Myocyte (in vitro differentiated cells): ENCODE results near the gene COMMD1. TPM values are rescaled to one million over a fixed set of nuclear protein-coding genes. Genes with fewer than 3 reads are reported as not detected.
"Not testable (repeated sequence)": the region's sequence is repeated elsewhere in the genome, so short reads cannot be mapped to it uniquely, and the experiment has no call there.

Experiments used
- DNase-seq: peaks from one replicate; pipeline ENCODE4 v3.0.0-alpha.2; 2012; ENCODE audit warnings: low read depth
- total RNA-seq: library from RNA; depleted of rRNA; stranded (reverse); fragments of >200 nt; gene quantifications from 2 replicates; pipeline ENCODE4 v1.2.3, GENCODE V29; 2014

COMMD1 gene
- total RNA-seq, 1 donor from 2014 or later, result 56.8 TPM

DNA sequence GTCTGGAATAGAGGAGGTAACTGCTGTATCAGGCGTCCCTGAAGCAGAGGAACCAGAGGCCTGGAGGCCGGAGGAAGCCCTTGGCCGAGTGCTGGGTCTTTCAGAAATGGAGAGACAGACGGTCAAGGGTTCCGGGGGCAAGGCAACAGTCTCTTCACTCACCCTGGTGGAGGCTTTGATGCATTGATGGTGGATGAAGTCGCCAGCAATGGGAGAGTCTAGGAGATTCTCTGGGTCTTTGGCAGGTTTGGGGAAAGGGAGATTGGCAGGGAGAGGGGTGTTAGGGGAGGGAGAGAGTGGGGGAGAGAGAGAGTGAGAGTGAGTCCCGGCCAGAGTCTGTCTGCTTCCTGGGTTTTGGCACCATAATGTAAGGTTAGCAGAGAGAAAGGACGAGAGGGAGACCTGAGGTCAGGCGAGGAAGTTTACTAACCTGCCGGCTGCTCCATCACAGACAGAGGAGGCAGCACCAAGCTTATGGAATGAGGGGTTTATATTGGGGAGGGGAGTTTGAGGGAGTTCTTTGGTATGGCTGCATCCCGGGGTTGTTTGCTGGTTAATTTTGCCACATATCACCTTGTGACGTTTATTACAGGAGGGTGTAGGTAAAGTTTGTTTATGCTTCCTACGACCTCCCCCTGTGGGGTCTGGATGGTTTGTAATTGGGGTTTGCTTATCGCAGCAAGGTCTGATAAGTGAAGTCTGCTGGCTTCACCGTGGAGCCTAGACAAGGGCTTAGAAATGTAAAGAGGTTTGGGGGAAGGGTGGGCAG is 19.6 kb downstream of the COMMD1 start:
- no peak for DNase-seq

DNA sequence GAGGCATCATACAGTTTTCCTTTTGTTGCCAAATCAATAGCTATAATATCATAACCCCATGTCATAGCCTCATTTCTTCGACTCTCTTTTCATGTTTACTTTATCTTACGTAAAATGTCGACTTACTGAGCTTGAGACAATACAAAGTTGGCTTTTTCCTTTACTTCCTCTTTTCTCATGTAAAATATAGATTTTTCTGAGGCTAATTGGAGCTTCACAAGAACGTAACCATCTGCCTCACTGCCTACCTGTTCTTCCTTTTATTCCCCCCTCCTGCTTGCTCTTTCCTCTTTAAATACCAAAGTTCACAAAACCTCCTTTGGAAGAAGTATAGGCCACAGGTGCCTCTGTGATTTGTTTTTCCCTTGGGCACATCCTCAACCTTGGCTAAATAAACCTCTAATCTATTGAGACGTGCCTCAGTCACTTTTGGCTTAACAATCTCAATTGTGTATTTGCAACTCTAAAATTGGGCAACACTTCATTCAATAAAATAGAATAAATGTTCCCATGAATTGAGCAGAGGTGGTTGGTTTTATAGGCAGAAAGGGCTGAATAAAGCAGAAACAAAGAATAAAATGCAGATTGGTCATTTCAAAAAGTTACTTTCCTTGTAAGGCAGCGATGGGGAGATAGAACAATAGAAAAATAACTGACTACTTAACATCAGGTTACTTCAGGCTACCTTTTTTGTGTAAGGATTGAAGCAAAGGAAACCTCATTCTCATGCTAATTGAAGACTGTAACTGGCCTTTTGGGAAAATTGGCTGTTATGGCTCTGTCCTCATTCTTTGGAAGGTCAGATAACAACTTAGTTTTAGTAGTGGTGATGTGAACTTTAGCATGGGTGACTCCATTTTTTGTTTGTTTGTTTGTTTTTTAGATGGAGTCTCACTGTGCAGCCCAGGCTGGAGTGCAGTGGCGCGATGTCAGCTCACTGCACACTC is 21.3 kb downstream of the COMMD1 start:
- no peak for DNase-seq

DNA sequence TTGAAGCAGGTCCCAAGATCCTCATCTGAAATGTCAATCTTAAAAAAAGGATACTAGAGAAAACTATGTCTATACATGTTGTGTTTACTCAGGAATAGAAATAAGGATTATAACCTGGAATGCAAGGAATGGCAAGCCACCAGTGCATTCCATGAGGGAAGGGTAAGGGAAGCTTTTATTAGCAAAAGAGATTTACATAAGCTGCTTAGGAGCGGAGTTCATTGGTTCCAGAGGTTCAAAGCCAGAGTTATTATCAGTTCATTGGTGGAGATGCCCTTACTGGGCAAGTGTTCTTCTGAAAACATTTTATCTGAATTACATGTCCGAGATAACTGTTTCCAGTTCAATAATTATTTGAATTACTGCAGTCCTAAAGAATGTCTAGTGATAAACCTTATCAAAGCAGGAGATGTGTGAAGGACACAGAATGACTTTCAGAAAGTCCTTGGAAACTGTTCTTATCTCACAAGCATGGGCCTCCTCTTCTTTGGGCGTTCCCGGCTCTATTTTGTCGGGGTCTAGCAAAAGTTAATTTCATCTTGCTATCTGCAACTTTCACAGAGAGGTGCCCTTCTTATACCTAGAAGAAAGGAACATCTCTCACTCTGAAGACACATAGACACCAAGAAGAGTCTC is 23.5 kb downstream of the COMMD1 start:
- DNase-seq, result peak; percentile 24

DNA sequence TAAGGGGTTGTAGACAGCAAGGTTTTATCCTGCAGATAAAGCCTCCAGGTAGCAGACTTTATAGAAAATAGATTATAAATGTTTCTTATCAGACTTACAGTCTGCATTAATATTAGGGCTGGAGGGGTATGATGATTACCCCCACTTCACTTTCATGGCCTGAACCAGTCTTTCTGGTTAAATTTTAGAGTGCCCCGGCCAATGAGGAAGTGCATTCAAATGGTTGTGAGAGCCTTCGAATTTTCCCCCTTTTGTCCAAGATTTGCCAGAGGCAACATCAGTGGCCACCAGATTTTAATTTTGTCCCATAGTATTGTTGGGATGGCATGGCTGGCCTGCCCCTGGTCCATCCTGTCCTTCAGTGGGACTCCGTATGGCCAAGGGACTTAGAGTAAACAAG is 31.6 kb downstream of the COMMD1 start:
- no peak for DNase-seq

DNA sequence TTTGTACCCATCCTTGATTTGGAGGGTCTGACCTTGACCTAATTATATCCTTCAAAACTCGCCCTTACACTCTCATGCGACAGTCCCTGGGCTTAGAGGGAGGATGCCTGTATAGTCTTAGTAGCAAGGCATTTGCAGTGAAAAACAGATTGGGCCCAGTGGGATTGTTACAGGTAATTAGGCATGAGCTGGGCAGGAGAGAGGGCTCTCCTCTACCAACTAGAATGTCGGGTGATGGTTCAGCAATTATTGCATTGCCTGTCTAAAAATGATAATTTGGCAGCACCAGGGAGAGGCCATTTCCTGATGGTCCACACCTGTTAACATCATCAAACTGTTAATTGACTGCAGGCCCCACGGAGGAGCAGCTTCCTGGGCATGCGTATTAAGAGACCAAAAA is 32.4 kb downstream of the COMMD1 start:
- DNase-seq, result no peak

DNA sequence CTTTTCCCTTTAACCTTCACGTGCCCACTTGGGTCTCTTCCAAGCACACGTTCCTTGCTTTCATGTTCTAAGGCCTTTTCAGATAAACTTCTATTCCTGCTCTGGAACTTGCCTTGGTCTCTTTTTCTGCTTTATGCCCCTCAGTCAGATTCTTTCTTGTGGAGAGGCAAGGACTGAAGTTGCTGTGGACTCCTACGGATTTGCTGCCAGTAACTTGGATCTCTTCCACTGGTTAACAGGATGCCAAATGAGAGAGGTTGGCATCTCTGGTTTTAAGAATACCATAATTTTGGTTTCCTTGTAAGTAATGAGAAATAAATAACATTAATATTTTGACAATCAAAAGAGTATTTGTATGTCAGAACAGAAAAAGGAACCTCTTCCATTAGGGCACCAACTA is 33.0 kb downstream of the COMMD1 start:
- DNase-seq, result no peak

DNA sequence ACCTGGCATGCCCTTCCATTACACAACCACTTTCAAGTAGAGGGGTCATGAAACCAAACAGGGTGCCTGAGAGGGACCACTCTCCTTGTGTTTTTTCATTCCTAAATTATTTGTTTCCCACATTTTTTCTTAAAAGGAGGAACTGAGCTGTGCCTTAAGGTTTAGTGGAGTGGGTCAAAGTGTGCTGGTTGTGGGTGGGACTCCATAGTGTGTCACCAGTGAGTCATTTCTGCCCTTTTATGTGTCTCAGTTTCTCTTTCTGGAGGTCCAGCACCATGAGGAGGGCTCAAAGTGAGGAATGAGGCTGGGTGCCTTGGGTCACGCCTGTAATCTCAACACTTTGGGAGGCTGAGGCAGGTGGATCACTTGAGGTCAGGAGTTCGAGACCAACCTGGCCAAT is 37.8 kb downstream of the COMMD1 start:
- no peak for DNase-seq

DNA sequence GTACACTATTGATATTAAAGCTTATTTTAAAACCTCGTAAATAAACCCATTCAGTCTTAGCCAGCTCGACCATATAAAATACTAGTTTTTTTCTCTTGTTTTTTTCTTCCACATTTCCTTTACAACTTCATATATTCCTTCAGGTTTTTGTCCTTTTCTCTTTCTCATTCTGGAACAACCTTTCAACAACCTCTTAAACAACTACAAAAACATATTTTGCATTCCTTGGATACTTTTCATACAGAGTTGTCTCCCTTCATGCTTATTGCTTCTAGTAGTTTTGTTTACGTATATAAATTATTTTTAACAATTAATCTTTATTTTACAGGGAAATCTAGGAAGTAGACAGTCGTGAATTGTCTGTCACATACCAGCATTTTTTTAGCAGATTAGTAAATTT is 41.2 kb downstream of the COMMD1 start:
- no peak for DNase-seq

DNA sequence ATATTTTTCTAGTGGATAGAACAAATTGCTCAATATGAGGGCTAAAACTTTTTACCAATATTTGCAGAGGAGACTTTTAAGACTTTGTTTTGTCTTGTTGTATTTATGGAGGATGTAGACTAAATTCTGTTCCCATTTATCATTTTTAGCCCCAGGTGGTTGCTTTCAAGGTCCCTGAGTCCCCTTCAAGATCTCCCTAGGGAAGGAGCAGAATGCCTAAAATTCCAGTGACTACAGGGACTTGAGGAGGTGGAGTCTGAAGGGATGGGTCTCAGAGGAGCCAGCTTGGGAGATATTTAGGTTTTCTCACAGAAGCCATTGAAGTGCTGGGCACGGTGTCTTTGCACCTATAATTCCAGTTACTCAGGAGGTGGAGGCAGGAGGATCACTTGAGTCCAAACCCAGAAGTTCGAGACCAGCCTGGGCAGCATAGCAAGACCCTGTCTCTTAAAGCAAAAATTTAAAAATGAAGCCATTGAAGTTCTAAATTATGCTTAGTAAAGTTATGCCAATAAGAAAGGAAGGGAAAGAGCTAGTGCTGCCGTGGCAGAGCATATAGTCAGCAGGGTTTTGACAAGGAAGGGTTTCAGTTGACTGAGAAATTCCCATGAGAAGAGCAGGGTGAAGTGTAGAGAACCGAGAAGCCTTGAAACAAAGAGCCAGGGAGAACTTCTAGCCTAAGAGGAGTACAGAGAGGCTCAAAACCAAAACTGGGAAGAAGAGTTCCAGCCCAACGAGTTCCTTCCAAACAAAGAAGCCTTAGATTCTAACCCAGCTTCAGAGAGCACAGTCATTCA is 43.4 kb downstream of the COMMD1 start:
- no peak for DNase-seq

DNA sequence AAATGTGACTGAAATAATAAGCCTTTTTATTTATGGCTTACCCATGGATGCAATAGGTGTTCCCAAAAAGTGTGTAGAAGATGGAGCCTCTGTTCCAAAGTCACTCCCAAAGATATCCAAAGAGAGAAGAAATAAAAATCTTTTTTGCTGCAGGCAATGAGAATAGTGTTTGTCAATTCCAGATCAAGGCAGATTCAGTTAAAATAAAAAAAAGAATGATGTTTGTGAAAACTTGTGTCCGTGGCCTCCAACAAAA is 43.9 kb downstream of the COMMD1 start:
- no peak for DNase-seq

DNA sequence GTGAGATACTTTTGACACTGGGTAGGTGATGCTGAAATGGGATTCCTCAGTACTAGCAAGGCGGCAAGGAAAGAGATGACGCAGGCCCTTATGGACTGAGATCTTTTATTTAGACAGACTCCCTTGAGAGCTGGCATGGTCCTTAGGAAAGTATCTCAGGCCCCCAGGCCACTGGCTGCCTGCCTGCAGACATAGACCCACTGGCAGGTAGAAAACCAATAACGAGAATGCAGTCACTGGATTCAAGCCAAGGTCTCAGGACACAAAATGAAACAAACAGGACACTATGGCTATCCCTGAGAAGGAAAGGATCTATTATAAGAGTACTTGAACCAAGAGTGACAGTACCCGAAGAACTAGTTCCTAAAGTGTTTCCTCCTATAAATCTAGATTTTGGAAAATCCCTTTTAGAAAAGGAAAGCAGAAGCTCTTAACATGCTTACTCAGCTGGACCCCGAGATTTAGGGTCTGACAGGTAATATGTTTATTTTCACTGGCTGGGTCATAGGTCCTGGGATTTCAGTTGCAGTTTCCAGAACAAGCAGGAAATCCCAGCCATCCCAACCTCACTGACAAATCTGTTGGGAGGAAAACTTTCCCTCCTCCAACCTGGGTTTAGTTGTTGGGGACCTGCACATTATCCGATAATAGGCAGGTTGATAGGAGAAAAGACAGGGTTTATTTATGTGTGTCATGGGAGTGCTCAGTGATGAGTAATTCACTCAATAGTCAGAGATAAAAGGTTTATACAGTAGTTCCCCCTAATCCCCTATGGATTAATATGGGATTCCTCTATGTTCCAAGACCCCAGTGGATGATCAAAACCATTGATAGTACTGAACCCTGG is 44.5 kb downstream of the COMMD1 start:
- DNase-seq, result no peak

DNA sequence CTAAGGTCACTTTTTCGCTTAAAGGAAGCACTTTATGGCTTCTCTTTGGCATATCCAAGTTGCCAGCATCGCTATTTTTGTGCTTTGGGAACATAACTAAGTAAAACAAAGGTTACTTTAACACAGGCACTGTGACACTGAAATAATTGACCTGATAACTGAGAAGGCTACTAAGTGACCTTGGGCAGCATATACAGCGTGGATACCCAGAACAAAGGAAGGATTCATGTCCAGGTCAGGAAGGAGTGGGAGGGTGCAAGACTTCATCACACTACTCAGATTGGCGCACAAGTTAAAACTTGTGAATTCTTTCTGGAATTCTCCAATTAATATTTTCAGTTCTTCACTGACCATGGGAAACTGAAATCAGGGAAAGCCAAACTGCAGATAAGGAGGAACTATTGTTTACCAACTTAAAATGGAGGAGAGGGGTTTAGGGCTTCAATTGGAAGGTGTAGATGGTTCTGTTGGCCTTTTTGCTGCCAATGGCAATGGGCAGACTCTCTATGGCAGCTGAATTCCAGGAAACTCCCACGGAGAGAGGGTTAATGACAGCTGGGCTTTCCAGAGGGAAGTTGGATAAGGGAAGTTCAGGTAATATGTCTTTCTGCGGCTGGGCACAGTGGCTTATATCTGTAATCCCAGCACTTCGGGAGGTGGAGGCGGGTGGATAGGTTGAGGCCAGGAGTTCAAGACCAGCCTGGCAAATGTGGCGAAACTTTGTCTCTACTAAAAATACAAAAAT is 45.3 kb downstream of the COMMD1 start:
- no peak for DNase-seq

DNA sequence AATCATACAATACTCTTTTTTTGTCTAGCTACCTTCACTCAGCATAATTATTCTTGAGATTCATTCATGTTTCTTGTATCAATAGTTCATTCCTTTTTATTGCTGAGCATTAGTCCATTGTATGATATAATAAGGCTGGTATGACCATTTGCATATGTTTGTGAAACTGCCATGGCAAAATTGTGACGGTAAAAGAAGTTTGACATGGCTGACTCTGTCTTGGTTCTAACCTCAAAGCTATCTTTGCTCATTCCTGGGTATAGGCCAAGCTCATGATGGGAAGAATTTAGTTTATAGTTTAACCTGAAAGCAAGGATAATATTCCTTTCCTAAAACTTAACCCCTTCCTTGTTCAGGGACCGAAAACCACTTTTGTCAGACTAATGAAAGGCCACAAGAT is 46.4 kb downstream of the COMMD1 start:
- no peak for DNase-seq

DNA sequence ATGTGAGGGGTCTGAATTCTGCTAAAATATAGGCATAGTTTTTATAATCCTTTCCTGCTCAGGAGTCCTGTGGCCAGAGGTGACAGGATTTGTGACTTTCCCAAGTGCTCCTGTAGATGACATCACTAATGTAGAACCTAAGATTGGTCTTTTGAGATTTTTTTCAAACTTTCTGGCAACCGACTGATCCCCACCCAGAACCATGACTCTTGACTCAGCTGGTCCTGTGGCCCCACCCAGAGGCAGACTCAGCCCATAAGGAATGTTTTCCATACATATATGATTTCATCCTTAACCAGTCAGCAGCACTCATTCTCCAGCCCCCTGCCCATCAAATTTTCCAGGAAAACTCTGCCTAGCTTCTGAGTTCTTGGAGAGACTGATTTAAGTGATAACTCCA is 46.8 kb downstream of the COMMD1 start:
- no peak for DNase-seq

DNA sequence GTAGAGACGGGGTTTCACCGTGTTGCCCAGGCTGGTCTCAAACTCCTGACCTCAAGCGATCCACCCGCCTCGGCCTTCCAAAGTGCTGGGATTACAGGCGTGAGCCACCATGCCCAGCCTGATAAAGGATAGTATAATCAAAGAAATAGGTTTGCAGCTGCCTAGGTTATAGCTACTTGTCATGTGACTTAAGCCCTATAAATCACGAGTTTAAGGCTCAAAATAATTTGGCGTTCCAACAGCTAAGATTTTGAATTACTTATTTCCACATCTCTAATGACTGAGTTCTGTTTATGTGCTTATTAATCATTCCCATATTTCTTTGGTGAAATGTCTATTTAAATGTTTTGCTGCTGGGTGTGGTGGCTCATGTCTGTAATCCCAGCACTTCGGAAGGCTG is 49.4 kb downstream of the COMMD1 start:
- not testable (repeated sequence) for DNase-seq

DNA sequence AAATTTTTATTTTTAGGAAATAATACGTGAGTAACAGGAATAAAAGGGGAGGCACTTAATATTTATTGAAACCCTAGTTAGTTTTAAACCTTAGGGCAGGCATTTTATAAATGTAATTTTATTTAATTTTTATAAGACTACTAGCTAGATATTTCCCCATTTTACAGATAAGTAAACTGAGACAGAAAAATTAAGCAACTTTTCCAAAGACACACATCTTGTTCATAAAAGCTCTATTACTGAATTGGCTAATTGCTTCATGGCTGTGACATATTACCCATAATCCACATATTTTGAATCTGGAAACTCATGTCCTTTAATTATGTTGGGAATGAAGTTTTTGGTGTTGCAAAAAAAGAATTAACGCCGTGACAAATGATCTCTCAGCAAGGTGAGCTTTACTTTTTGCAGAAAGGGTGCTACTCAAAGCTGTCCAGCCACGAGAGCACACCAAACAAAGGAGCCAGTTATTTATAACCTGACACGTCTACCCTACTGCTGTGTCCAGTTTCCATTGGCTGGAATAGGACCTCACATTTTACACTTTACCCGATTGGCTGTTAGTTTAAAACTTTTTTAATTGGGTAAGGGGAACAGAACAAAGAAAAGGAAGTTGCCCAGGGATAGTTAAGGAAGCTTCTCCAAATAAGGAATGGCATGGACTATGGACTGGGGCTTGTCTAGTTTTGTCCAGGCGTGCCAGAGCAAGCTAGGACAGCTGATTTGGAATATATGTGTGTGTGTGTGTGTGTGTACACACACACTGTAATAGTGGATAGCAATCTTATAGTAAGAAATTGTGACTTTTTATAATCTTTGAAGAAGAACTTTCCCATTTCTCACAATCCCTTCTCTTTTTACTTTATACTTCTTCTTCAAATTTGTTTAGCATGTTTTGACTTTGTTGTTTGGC is 54.2 kb downstream of the COMMD1 start:
- DNase-seq, result no peak

DNA sequence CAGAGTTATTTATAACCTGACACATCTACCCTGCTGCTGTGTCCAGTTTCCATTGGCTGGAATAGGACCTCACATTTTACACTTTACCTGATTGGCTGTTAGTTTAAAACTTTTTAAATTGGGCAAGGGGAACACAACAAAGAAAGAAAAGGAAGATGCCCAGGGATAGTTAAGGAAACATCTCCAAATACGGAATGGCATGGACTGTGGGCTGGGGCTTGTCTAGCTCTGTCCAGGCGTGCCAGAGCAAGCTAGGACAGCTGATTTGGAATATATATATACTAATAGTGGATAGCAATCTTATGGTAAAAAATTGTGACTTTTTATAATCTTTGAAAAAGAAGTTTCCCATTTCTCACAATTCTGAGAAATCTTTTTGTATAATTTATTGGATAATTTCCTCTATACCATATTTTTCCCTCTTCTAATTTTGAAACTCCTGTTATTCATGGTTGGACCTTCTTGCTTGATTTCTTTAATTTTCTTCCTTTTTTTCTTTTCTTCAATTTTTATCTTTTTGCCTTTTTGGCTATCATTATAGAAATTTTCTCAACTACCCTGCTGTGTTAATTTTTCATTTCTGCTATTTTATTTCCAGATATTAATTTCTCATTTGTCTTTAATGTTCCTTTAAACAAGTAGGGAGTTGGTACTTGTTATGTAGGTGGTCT is 55.9 kb downstream of the COMMD1 start:
- no peak for DNase-seq
